Stimulated activated CD4-positive, alpha-beta T cell treated with anti-CD3 and anti-CD28 coated beads, Interleukin-2, amount 100 ng/mL, for 48 hours (primary cell): ENCODE measurements around the gene TOB1.
"Not testable (repeated sequence)": the region's sequence is repeated elsewhere in the genome, so short reads cannot be mapped to it uniquely, and the experiment has no call there.

Source experiments
- DNase-seq, 2 donors: peaks; one replicate each; pipeline ENCODE4 v3.0.0-alpha.2; 2020

TOB1 gene

GRCh38 chr17:50898369-50899004, 32.3 kb upstream of the TOB1 start:
- no peak for DNase-seq

GRCh38 chr17:50894513-50894912, 28.4 kb upstream of the TOB1 start:
- not testable (repeated sequence) for DNase-seq

GRCh38 chr17:50893183-50893993, 27.2 kb upstream of the TOB1 start:
- no peak for DNase-seq

GRCh38 chr17:50892101-50892776, 26.1 kb upstream of the TOB1 start:
- no peak for DNase-seq

GRCh38 chr17:50891577-50891989, 25.4 kb upstream of the TOB1 start:
- no peak for DNase-seq

- DNase-seq, result no peak
Measured at GRCh38 chr17:50890675-50891516, 24.7 kb upstream of the TOB1 start.

- DNase-seq, result no peak
Measured at GRCh38 chr17:50889528-50890118, 23.5 kb upstream of the TOB1 start.

- no peak for DNase-seq
Measured at GRCh38 chr17:50887705-50888245, 21.6 kb upstream of the TOB1 start.

- DNase-seq, result no peak
Measured at GRCh38 chr17:50884439-50885311, 18.5 kb upstream of the TOB1 start.

GRCh38 chr17:50883850-50884438, 17.8 kb upstream of the TOB1 start:
- no peak for DNase-seq

GRCh38 chr17:50882851-50883250, 16.7 kb upstream of the TOB1 start:
- DNase-seq, result no peak

- no peak for DNase-seq
Measured at GRCh38 chr17:50881182-50881581, 15.0 kb upstream of the TOB1 start.

GRCh38 chr17:50879086-50879485, 12.9 kb upstream of the TOB1 start:
- no peak for DNase-seq

- no peak for DNase-seq
Measured at GRCh38 chr17:50877838-50878237, 11.7 kb upstream of the TOB1 start.

GRCh38 chr17:50877042-50877441, 10.9 kb upstream of the TOB1 start:
- DNase-seq, result not testable (repeated sequence)

GRCh38 chr17:50875074-50875473, 8.9 kb upstream of the TOB1 start:
- DNase-seq, result no peak

- DNase-seq, result no peak
Measured at GRCh38 chr17:50872710-50873424, 6.7 kb upstream of the TOB1 start.

GRCh38 chr17:50871898-50872297, 5.7 kb upstream of the TOB1 start:
- DNase-seq, result no peak

GRCh38 chr17:50871364-50871763, 5.2 kb upstream of the TOB1 start:
- DNase-seq, result no peak

GRCh38 chr17:50868602-50869001, 2.4 kb upstream of the TOB1 start:
- no peak for DNase-seq
